Activated T-helper 1 cell treated with anti-CD3 and anti-CD28 coated beads, Interleukin-12 subunit alpha, Interleukin-12 subunit beta, Interleukin-2, Interleukin-4 antibody, amounts not matched to agents 30 ng/mL and 10 ng/mL and 1 ng/mL, durations not matched to agents 14 hours and 24 hours and 36 hours (primary cell): ENCODE data around the gene TMEM141. TPM values are rescaled to one million over a fixed set of nuclear protein-coding genes. Genes with fewer than 3 reads are reported as not detected.
"Not testable (repeated sequence)": the region's sequence is repeated elsewhere in the genome, so short reads cannot be mapped to it uniquely, and the experiment has no call there.

Source experiments
- DNase-seq: peaks from one replicate; pipeline ENCODE4 v3.0.0; 2021; ENCODE audit warnings: low spot score
- H3K27ac Mint-ChIP-seq: one replicate; pipeline ENCODE4 v1.8.0; 2021; ENCODE audit warnings: mild to moderate bottlenecking, mixed read lengths
- H3K27me3 Mint-ChIP-seq: one replicate; pipeline ENCODE4 v1.8.0; 2022; ENCODE audit warnings: mild to moderate bottlenecking, moderate library complexity, mixed read lengths; ENCODE audit not compliant: insufficient read depth
- H3K36me3 Mint-ChIP-seq: one replicate; pipeline ENCODE4 v1.8.0; 2021; ENCODE audit warnings: low read depth, mixed read lengths
- H3K4me1 Mint-ChIP-seq: one replicate; pipeline ENCODE4 v1.8.0; 2021; ENCODE audit warnings: low read depth, mixed read lengths
- H3K4me3 Mint-ChIP-seq: one replicate; pipeline ENCODE4 v1.8.0; 2021; ENCODE audit warnings: mild to moderate bottlenecking, moderate library complexity, mixed read lengths
- H3K9me3 Mint-ChIP-seq: one replicate; pipeline ENCODE4 v1.8.0; 2021; ENCODE audit warnings: mixed read lengths
- intact Hi-C: fragments of 100-400 bp; cut with micrococcal nuclease; formaldehyde crosslinking; loops from one replicate; pipeline ENCODE4 v1.15.1; 2024
- total RNA-seq: library from RNA; stranded (reverse); gene quantifications from 2 replicates; pipeline ENCODE4 v1.2.3, GENCODE V29; 2022

Gene TMEM141
- total RNA-seq, 1 donor from 2014 or later: 37.2 TPM

GRCh38 chr9:136748666-136749611, 42.2 kb upstream of the TMEM141 start:
- DNase-seq: no peak
- peaks cover 10% of the 10 kb centered on the region for H3K4me1 Mint-ChIP-seq
- H3K4me3 Mint-ChIP-seq: no peak overlapping the region
- H3K27ac Mint-ChIP-seq: no peak overlapping the region
- peaks cover 4% of the 10 kb centered on the region for H3K36me3 Mint-ChIP-seq
- intact Hi-C loops: no loop called here
- H3K27me3 Mint-ChIP-seq: peaks cover 8% of the 10 kb centered on the region
- peaks cover 27% of the 10 kb centered on the region for H3K9me3 Mint-ChIP-seq

GRCh38 chr9:136750526-136750925, 40.6 kb upstream of the TMEM141 start:
- peaks cover 10% of the 10 kb centered on the region for H3K4me1 Mint-ChIP-seq

DNA sequence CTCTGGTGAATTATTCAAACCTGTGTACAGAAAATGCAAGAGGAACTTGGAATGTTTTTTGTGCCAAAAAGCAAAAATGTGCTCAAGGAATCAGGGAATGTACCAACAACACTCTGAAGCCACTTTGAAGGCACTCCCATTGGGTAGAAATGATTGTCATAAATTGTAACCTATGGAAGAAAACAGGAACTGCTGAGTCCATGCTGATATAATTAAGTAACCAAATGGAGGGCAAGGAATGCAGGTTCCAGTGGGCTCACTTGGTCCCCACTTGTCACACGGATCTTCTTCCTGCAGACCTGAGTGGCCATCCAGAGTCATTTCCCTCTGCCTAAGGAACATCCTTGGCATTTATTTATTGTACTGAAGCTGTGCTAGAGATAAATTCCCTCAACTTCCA, 39.9 kb upstream of the TMEM141 start:
- H3K36me3 Mint-ChIP-seq: peaks cover 4% of the 10 kb centered on the region
- peaks cover 8% of the 10 kb centered on the region for H3K27me3 Mint-ChIP-seq
- peaks cover 27% of the 10 kb centered on the region for H3K9me3 Mint-ChIP-seq
- H3K4me1 Mint-ChIP-seq: peaks cover 10% of the 10 kb centered on the region
- intact Hi-C loops: no loop called here
- H3K27ac Mint-ChIP-seq: no peak overlapping the region
- no peak for DNase-seq
- H3K4me3 Mint-ChIP-seq: no peak overlapping the region

More at GRCh38 chr9:136750526-136750925, 40.6 kb upstream of the TMEM141 start:
- H3K36me3 Mint-ChIP-seq: peaks cover 4% of the 10 kb centered on the region
- no peak for DNase-seq
- no peak overlapping the region for H3K4me3 Mint-ChIP-seq
- intact Hi-C loops: no loop called here
- H3K27me3 Mint-ChIP-seq: peaks cover 8% of the 10 kb centered on the region
- peak overlapping the region; percentile 52 for H3K27ac Mint-ChIP-seq
- peaks cover 27% of the 10 kb centered on the region for H3K9me3 Mint-ChIP-seq

GRCh38 chr9:136751814-136752213, 39.3 kb upstream of the TMEM141 start:
- H3K4me1 Mint-ChIP-seq: peaks cover 10% of the 10 kb centered on the region
- no peak overlapping the region for H3K27ac Mint-ChIP-seq
- no peak overlapping the region for H3K4me3 Mint-ChIP-seq
- no peak for DNase-seq
- peaks cover 27% of the 10 kb centered on the region for H3K9me3 Mint-ChIP-seq
- peaks cover 8% of the 10 kb centered on the region for H3K27me3 Mint-ChIP-seq
- intact Hi-C loops: no loop called here
- H3K36me3 Mint-ChIP-seq: peaks cover 4% of the 10 kb centered on the region

DNA sequence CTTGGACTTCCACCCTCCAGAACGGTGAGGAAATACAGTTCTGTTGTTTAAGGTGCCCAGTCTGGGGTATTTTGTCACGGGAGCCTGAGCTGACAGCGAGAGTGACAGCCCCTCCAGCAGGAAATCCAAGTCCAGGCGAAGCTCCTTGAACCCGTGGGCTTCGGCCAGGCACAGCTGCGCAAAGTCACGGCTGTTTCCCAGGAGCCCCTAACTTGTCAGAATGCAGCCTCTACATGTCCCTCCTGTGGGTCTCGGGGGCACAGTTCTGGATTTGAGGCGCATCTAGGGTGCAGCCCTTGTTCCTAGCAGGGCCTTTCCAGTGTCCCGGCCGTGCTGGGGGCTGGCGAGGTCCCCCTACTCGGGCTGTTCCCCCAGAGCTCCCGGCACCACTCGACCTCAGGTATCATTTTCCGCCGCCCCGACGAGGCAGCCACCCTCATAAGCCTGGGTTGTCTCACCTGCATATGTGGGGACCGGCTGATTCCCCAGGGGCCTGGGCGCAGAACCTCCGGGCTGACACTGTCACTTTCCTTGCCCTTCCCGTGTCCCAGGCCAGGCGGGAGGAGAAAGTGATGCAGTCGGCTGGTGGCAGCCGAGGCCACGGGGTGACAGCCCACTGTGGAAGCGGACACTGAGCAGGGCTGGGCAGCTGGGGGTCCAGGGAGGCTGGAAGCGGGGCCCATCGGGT, 37.6 kb upstream of the TMEM141 start:
- intact Hi-C loops: no loop called here
- Mint-ChIP-seq H3K4me3 (no peak overlapping the region), H3K27me3 (peaks cover 8% of the 10 kb centered on the region), H3K4me1 (peaks cover 10% of the 10 kb centered on the region), H3K27ac (no peak overlapping the region), H3K36me3 (peaks cover 4% of the 10 kb centered on the region), H3K9me3 (peaks cover 27% of the 10 kb centered on the region)
- DNase-seq: no peak

DNA sequence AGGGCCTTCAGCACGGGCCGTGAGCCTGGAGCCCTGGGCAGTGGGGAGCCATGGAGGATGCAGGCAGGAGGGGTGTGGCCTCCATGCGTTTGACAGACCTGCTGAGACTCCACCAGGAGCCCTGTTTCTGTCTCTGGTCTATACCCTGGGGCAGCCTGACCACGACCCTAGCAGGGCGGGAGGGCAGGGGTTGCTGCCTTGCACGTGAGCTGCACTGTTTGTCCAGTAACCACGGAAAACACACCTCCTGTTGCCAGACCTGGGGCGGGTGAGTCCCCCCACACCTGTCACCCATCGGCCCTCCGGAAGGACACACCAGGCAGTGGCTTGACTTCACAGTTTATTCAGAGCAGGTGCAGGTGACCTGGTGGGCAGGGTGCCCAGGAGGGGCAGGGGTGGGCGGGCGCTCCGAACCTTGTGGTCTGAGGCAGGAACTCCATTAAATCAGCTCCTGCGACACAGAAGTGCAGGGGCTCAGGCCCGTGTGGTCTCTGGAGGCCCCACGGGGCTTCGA, 37.0 kb upstream of the TMEM141 start:
- DNase-seq: no peak
- intact Hi-C loops: no loop called here
- Mint-ChIP-seq H3K9me3 (peaks cover 27% of the 10 kb centered on the region), H3K4me1 (peaks cover 10% of the 10 kb centered on the region), H3K4me3 (no peak overlapping the region), H3K27ac (no peak overlapping the region), H3K27me3 (peaks cover 8% of the 10 kb centered on the region), H3K36me3 (peaks cover 4% of the 10 kb centered on the region)

DNA sequence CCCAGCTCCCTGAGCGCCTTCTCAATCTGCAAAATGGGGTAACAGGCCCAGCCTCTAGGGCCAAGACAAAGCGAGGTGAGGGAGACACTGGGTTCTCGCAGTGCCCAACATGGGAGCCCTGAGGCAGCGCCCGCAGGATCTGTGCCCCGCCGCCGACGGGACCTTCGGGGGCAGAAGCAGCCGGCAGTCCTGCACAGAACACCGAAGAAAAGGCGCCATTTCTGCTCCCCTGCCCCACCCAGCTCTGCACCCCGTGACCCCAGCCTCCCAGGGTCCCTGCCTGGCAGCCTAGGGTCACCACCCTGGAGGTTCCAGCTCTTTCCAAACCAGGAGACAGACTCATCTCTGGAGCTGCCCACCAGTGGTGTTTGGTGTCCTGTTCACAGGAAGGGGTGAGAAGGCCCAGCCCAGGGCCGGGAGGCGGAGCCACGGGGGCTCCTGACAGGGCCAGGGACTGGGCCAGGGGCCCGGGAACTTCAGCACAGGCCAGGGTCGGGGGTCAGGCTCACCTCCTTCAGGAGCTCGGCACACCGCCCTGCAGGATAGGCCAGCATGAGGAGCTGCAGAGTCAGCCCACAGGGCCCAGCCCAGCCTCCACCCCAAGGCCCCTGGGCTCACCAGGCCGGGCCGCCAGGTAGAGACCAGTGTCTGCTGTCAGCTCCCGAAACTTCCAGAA, 36.4 kb upstream of the TMEM141 start:
- no peak overlapping the region for H3K4me3 Mint-ChIP-seq
- peaks cover 10% of the 10 kb centered on the region for H3K4me1 Mint-ChIP-seq
- H3K27me3 Mint-ChIP-seq: peaks cover 8% of the 10 kb centered on the region
- intact Hi-C loops: no loop called here
- DNase-seq: no peak
- H3K9me3 Mint-ChIP-seq: peaks cover 27% of the 10 kb centered on the region
- peaks cover 4% of the 10 kb centered on the region for H3K36me3 Mint-ChIP-seq
- H3K27ac Mint-ChIP-seq: no peak overlapping the region

- H3K4me1 Mint-ChIP-seq, DNase-seq, H3K27me3 Mint-ChIP-seq, H3K4me3 Mint-ChIP-seq, intact Hi-C loops, H3K36me3 Mint-ChIP-seq: not testable (repeated sequence)
- Mint-ChIP-seq H3K9me3 (peaks cover 26% of the 10 kb centered on the region), H3K27ac (peak overlapping the region; percentile 12)
These were observed 35.6 kb upstream of the TMEM141 start for GRCh38 chr9:136755302-136756133.

DNA sequence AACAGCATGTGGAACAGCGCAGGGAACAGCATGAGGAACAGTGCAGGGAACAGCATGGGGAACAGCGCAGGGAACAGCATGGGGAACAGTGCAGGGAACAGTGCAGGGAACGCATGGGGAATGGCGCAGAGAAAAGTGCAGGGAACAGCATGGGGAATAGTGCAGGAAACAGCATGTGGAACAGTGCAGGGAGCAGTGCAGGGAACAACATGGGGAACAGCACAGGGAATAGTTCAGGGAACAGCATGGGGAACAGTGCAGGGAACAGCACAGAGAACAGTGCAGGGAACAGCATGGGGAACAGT, 35.1 kb upstream of the TMEM141 start:
- peaks cover 6% of the 10 kb centered on the region for H3K27me3 Mint-ChIP-seq
- intact Hi-C loops: no loop called here
- H3K9me3 Mint-ChIP-seq: peaks cover 21% of the 10 kb centered on the region
- peaks cover under 1% of the 10 kb centered on the region for H3K4me1 Mint-ChIP-seq
- H3K27ac Mint-ChIP-seq: no peak overlapping the region
- H3K4me3 Mint-ChIP-seq: no peak overlapping the region
- peaks cover 1% of the 10 kb centered on the region for H3K36me3 Mint-ChIP-seq
- no peak for DNase-seq

DNA sequence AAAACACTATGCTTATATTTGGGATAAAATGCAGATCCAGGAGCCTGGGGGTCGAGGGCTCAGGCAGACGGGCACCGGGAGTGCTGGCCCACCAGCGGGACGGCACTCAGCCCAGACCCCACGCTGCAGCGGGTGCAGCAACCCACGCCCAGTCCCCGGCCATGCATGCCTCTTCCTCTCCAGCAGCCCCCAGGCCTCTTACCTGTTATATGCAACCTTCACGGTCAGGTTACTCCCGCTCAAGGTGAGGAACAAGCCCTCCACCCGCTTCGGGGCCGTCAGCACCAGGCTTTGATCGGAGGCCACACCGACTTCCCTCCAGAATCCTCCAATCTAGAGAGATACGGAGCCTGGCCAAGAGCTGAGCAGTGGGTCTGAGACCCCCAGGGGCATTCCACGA, 34.3 kb upstream of the TMEM141 start:
- no peak overlapping the region for H3K27ac Mint-ChIP-seq
- H3K36me3 Mint-ChIP-seq: peaks cover 1% of the 10 kb centered on the region
- H3K27me3 Mint-ChIP-seq: no peaks in the 10 kb centered on the region
- intact Hi-C loops: no loop called here
- no peak overlapping the region for H3K4me3 Mint-ChIP-seq
- peaks cover 13% of the 10 kb centered on the region for H3K9me3 Mint-ChIP-seq
- no peak for DNase-seq
- H3K4me1 Mint-ChIP-seq: no peaks in the 10 kb centered on the region

- intact Hi-C loops: no loop called here
- DNase-seq: no peak
These were observed 33.8 kb upstream of the TMEM141 start for GRCh38 chr9:136757328-136757727.

DNA sequence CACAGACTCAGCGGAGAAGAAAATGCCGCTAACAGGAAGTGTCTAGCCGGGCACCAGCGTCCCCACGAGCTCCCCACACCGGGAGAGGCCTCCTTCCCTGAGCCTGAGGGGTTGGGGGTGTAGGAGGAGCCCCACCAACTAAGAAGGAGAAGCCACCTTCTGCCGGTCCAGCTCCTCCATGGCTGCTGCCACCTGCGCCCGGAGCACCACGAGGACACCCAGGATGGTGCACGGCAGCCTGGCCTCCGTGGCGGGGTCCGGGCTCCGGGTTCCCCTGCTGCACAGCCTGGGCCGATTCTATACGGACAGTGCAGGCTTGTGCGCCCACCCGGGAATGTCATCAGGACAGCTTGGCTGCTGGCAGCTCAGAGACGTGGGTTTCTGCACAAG, 33.4 kb upstream of the TMEM141 start:
- Mint-ChIP-seq H3K27ac (no peak overlapping the region), H3K4me3 (no peak overlapping the region), H3K9me3 (peaks cover 4% of the 10 kb centered on the region), H3K36me3 (no peaks in the 10 kb centered on the region), H3K4me1 (no peaks in the 10 kb centered on the region), H3K27me3 (no peaks in the 10 kb centered on the region)
- DNase-seq: no peak
- intact Hi-C loops: no loop called here

More at GRCh38 chr9:136757328-136757727, 33.8 kb upstream of the TMEM141 start:
- Mint-ChIP-seq H3K9me3 (peaks cover 8% of the 10 kb centered on the region), H3K27ac (no peak overlapping the region), H3K36me3 (peaks cover 1% of the 10 kb centered on the region), H3K4me1 (no peaks in the 10 kb centered on the region), H3K27me3 (no peaks in the 10 kb centered on the region), H3K4me3 (no peak overlapping the region)
